ENCODE data around the gene ZNF185. TPM values are rescaled to one million over a fixed set of nuclear protein-coding genes. Genes with fewer than 3 reads are reported as not detected.

ZNF185 gene
- total RNA-seq, 1 donor from 2014 or later: not detected

DNA sequence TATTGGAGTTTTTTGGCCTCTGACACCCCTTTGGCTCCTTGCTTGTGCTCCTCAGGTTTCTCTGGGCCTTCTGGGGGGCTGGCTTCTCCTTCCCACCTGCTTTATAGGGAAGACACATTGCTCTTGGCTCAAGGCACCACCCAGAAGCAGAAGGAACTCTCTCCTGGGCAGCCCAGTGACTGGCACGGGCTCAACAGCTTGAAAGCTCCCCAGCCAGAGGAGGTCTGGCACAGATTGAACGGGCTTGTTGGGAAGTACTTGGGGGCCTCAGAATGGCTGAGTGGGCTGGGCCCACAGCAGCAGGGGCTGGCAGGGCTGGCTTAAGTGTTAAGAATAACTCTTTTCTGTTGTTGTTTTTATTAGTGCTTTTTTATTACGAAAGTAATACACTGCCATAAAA, 11.2 kb upstream of the ZNF185 start:
- no peak overlapping the region for H3K27ac ChIP-seq
- H3K4me3 ChIP-seq: no peak overlapping the region
- H3K27me3 ChIP-seq: no peaks in the 10 kb centered on the region
- no peaks in the 10 kb centered on the region for H3K9me3 ChIP-seq
- H3K4me1 ChIP-seq: no peaks in the 10 kb centered on the region
- DNase-seq (ENCODE audit: low spot score in 2 of 2): no peak
- intact Hi-C loops (cut with DNase I): no loop called here
- no peaks in the 10 kb centered on the region for H3K36me3 ChIP-seq
- TF ChIP-seq, protein P1, sequence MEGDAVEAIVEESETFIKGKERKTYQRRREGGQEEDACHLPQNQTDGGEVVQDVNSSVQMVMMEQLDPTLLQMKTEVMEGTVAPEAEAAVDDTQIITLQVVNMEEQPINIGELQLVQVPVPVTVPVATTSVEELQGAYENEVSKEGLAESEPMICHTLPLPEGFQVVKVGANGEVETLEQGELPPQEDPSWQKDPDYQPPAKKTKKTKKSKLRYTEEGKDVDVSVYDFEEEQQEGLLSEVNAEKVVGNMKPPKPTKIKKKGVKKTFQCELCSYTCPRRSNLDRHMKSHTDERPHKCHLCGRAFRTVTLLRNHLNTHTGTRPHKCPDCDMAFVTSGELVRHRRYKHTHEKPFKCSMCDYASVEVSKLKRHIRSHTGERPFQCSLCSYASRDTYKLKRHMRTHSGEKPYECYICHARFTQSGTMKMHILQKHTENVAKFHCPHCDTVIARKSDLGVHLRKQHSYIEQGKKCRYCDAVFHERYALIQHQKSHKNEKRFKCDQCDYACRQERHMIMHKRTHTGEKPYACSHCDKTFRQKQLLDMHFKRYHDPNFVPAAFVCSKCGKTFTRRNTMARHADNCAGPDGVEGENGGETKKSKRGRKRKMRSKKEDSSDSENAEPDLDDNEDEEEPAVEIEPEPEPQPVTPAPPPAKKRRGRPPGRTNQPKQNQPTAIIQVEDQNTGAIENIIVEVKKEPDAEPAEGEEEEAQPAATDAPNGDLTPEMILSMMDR (IDR thresholded peaks at IDR 0.05): no peak

GRCh38 chrX:152892499-152892898, 5.4 kb upstream of the ZNF185 start:
- no peaks in the 10 kb centered on the region for H3K9me3 ChIP-seq
- TF ChIP-seq, protein P1 (IDR thresholded peaks at IDR 0.05): no peak
- H3K27me3 ChIP-seq: no peaks in the 10 kb centered on the region
- no peak for DNase-seq (ENCODE audit: low spot score in 2 of 2)
- H3K4me1 ChIP-seq: no peaks in the 10 kb centered on the region
- H3K36me3 ChIP-seq: no peaks in the 10 kb centered on the region
- intact Hi-C loops (cut with DNase I): no loop called here
- no peak overlapping the region for H3K27ac ChIP-seq
- no peak overlapping the region for H3K4me3 ChIP-seq

DNA sequence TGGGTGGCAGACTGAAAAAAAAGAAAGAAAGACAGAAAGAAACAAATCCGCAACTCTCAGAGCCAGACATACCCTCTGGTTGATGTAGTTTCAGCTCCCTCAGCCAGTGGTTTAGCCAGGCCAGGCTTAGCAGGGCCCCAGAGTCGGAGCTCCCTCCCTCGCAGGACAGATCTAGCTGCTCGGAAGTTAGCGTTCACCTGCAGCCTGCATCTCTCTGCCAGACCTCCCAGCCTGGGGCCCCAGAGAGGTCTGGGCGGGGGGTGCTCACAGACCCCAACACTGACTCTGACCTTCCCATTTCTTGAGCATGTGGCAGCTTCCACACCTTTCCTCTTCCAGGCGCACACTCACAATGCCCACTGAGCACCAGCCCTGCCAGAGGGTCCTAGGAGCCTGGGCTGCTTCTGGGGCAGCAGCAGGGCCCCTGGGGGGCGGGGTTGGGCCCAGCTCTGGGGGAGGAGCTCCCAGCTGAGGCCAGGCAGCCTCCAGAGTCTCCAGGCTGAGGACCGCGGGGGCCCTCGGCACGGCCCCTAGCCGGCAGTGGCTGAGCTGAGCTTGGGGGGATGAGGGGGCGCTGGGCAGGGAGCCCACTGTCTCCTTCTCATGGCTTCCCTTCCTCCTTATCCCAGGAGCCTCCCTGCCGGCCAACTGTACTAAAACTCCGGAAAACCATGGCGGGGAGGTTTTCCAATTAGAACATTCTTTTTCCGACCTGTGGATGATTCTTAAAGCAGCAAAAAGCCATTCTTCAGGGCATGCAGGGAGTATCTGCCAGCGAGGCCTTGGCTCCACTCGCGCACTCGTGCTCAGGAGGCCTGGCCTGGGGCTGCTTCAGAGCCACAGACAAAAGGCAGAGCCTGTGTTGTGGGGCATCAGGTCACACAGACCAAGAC, 4.6 kb upstream of the ZNF185 start:
- no peaks in the 10 kb centered on the region for H3K4me1 ChIP-seq
- H3K27ac ChIP-seq: no peak overlapping the region
- intact Hi-C loops (cut with DNase I): no loop called here
- TF ChIP-seq, protein P1 (IDR thresholded peaks at IDR 0.05): no peak
- DNase-seq (ENCODE audit: low spot score in 2 of 2): no peak
- no peaks in the 10 kb centered on the region for H3K9me3 ChIP-seq
- H3K36me3 ChIP-seq: no peaks in the 10 kb centered on the region
- H3K4me3 ChIP-seq: no peak overlapping the region
- H3K27me3 ChIP-seq: no peaks in the 10 kb centered on the region

DNA sequence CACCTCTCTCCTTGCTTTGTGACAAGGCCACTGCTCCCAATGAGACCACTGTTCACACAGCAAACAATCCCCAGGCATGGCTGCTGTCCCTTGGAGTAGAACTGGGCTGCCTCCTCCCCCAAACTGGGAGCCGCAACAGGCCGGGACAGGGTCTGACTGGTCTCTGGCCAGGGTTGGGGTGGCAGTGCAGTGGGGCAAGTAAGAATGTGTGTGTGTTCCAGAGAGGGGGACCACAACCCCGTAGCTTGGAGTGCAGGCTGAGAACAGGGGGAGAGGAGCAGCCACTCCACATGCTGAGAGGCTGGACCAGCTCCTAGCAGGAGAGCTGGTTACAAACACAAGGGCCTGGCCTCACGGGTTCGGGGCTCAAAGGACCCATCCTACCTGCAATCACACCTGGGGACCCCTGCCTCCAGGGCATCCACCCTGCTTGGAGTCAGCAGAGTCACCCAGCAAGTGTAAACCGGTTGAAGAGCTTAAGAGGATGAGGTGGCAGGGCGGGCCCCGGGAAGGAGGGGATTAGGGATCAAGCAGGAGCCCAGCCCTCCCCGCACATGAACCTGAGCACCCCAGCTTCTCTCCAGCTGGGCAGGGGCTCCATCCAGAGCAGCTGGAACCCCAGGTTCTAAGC, 3.8 kb upstream of the ZNF185 start:
- H3K4me1 ChIP-seq: no peaks in the 10 kb centered on the region
- H3K27ac ChIP-seq: no peak overlapping the region
- no peaks in the 10 kb centered on the region for H3K27me3 ChIP-seq
- intact Hi-C loops (cut with DNase I): no loop called here
- no peak overlapping the region for H3K4me3 ChIP-seq
- no peaks in the 10 kb centered on the region for H3K36me3 ChIP-seq
- no peak for DNase-seq (ENCODE audit: low spot score in 2 of 2)
- TF ChIP-seq, protein P1 (IDR thresholded peaks at IDR 0.05): no peak
- H3K9me3 ChIP-seq: no peaks in the 10 kb centered on the region

DNA sequence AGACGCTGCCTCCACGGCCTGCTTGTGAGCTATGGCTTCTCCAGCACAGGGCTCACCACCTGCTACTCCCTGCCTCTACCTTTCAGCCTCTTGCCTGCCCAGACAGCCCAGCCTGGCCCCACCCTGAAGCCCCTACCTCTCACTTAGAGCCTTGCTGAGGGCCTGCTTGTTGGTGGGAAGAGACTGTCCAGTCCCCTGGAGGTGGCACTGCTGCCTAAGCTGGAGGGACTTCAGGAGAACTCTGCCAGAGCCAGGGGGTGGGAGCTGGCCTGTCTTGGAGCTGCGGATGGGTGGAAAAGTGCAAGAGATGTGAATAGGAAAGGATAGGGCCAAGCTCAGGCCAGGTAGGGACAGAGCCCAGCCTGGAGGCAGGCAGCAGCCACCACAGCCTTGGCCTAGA, 2.7 kb upstream of the ZNF185 start:
- Histone ChIP-seq H3K27me3 (no peaks in the 10 kb centered on the region), H3K9me3 (no peaks in the 10 kb centered on the region), H3K27ac (no peak overlapping the region), H3K4me1 (no peaks in the 10 kb centered on the region), H3K4me3 (no peak overlapping the region), H3K36me3 (no peaks in the 10 kb centered on the region)
- DNase-seq (ENCODE audit: low spot score in 2 of 2): no peak
- TF ChIP-seq, protein P1 (IDR thresholded peaks at IDR 0.05): no peak
- intact Hi-C loops (cut with DNase I): no loop called here
